GM13977 (cell line): ENCODE results near the gene FERMT3.

Experiments used
- DNase-seq: peaks from one replicate; pipeline ENCODE4 v3.0.0; 2012; ENCODE audit warnings: low spot score
- CTCF ChIP-seq: IDR thresholded peaks from 2 replicates; pipeline ENCODE4 v1.5.1; 2012; ENCODE audit warnings: mild to moderate bottlenecking, control low read depth; ENCODE audit not compliant: insufficient read depth; ENCODE audit errors: extremely low read depth, missing control alignments
- in situ Hi-C: fragments of 300-500 bp; cut with MboI; formaldehyde crosslinking; loops from one replicate; pipeline ENCODE4 v1.12.0; 2022; ENCODE audit warnings: low sequenced_read_pairs, low pct_unique_long_range_greater_than_20kb, mixed read lengths, inconsistent platforms; ENCODE audit not compliant: unreplicated experiment

FERMT3 gene

GRCh38 chr11:64263947-64264317, 57.4 kb downstream of the FERMT3 start:
- DNase-seq, result no peak
- in situ Hi-C loops, result no loop called here
- no peak for TF ChIP-seq CTCF

GRCh38 chr11:64264371-64264852, 57.9 kb downstream of the FERMT3 start:
- TF ChIP-seq CTCF, result no peak
- no peak for DNase-seq
- in situ Hi-C loops, result no loop called here

- DNase-seq, result no peak
- in situ Hi-C loops, result no loop called here
- no peak for TF ChIP-seq CTCF
These were observed 58.9 kb downstream of the FERMT3 start for GRCh38 chr11:64265176-64266160.

GRCh38 chr11:64266339-64266738, 59.8 kb downstream of the FERMT3 start:
- in situ Hi-C loops, result no loop called here
- DNase-seq, result no peak
- TF ChIP-seq CTCF, result no peak

GRCh38 chr11:64267207-64267945, 60.9 kb downstream of the FERMT3 start:
- in situ Hi-C loops, result no loop called here
- DNase-seq, result no peak
- no peak for TF ChIP-seq CTCF

- in situ Hi-C loops, result no loop called here
- no peak for TF ChIP-seq CTCF
- DNase-seq, result no peak
These were observed 61.7 kb downstream of the FERMT3 start for GRCh38 chr11:64268025-64268892.
